ENCODE measurements around the gene ERCC6.

GRCh38 chr10:49534670-49535381 lies 4.1 kb downstream of the ERCC6 start:
- TF ChIP-seq SMC3 (IDR thresholded peaks at IDR 0.05; ENCODE audit: borderline replicate concordance, low read length) (no peak), CTCF (IDR thresholded peaks at IDR 0.05 in 2 of 3, conservative IDR thresholded peaks at IDR 0.05 in 1 of 3; ENCODE audit: control insufficient read depth in 2 of 3, extremely low read depth in 1 of 3, insufficient read depth in 1 of 3, low read depth in 3 of 3, low read length in 3 of 3) (no peak), EP300 (IDR thresholded peaks at IDR 0.05; ENCODE audit: borderline replicate concordance in 1 of 2, control insufficient read depth in 1 of 2, low read depth in 2 of 2, low read length in 2 of 2) (peak in 1 of 2 experiments; percentile 9; a peak in 1 of 4 replicates), TAF1 (IDR thresholded peaks at IDR 0.05; ENCODE audit: borderline replicate concordance, low read depth, low read length) (no peak), PBX3 (IDR thresholded peaks at IDR 0.05; ENCODE audit: insufficient replicate concordance, low read depth, low read length) (no peak), MEF2A (IDR thresholded peaks at IDR 0.05; ENCODE audit: insufficient read depth, low read depth, low read length) (peak; percentile 65; the same call in 1 of the 2 replicates), ASH2L (IDR thresholded peaks at IDR 0.05; ENCODE audit: borderline replicate concordance, low read depth) (no peak), SREBF2 (IDR thresholded peaks at IDR 0.05; ENCODE audit: low read length) (no peak), POLR2AphosphoS5 (IDR thresholded peaks at IDR 0.05; ENCODE audit: low read length) (peak; percentile 61)

Measured in GM12878 (cell line).